GM12872 (cell line): ENCODE results near the gene TMBIM4.
A peak's percentile ranks its signal among the peaks of the same experiment; 100 is the strongest.

ENCODE experiments used
- TF ChIP-seq, protein P1 (sequence below): IDR thresholded peaks from 3 replicates; pipeline ENCODE4 v1.5.1; 2011; ENCODE audit warnings: low read depth, mild to moderate bottlenecking, low read length, moderate library complexity; ENCODE audit not compliant: insufficient read depth

Gene TMBIM4

DNA sequence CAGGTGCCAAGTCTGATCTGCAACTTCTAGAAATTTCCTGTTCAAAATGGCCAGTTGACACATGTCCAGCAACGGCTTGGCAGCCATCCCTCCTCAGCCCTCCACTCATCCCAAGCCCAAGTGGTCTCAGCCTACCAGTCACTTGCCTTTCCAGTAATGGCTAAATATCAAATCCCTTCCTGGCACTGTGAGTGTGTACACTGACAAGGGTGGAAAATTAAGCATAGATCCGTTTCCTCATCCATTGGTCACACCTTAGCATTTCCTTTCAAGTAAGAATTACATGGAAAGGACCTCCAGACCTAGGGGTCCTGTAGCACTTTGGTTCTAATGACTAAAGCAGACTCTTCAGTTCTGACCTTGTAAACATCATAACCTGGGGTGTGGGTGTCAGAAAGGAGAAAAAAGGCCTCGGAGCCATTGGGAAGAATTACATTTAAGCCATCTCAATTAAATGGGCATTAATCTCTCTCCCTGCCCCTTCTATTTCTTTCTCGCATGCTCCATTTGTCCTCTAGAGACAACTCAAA, 54.7 kb downstream of the TMBIM4 start:
- TF ChIP-seq, protein P1, sequence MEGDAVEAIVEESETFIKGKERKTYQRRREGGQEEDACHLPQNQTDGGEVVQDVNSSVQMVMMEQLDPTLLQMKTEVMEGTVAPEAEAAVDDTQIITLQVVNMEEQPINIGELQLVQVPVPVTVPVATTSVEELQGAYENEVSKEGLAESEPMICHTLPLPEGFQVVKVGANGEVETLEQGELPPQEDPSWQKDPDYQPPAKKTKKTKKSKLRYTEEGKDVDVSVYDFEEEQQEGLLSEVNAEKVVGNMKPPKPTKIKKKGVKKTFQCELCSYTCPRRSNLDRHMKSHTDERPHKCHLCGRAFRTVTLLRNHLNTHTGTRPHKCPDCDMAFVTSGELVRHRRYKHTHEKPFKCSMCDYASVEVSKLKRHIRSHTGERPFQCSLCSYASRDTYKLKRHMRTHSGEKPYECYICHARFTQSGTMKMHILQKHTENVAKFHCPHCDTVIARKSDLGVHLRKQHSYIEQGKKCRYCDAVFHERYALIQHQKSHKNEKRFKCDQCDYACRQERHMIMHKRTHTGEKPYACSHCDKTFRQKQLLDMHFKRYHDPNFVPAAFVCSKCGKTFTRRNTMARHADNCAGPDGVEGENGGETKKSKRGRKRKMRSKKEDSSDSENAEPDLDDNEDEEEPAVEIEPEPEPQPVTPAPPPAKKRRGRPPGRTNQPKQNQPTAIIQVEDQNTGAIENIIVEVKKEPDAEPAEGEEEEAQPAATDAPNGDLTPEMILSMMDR, result no peak

DNA sequence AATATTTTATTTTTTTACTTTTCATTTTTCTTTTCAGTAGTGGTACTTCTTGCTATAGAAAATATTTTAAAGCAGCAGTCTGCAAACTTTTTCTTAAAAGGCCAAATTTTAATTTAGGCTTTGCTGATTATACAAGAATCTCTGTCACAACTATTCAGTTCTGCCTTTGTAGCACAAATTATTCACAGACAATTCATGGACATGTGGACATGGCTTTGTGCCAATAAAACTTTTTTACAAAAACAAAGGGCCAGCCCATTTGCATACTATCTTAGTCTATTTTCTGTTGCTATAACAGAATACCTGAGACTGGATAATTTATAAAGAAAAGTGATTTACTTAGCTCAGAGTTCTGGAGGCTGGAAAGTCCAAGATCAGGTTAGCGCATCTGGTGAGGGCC, 56.3 kb downstream of the TMBIM4 start:
- TF ChIP-seq, protein P1, result no peak

DNA sequence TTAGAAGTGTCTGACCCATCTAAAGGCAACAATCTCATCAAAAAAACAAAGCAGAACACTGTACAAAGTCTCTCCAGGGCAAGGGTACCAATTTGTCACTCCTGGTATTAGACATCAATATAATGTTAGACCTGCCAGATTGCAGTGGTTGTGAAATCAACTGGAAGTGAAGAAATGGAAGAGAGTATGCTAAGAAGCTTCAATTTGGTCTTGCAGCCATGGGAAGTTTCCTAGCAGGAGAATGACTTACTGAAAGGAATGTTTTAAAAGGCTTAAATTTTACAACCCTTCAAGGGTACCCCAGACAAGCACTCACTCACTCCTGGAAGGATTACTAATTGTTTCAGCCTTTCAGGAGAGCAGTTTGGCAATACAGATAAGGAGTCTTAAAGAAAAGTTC, 58.2 kb downstream of the TMBIM4 start:
- TF ChIP-seq, protein P1, result no peak

DNA sequence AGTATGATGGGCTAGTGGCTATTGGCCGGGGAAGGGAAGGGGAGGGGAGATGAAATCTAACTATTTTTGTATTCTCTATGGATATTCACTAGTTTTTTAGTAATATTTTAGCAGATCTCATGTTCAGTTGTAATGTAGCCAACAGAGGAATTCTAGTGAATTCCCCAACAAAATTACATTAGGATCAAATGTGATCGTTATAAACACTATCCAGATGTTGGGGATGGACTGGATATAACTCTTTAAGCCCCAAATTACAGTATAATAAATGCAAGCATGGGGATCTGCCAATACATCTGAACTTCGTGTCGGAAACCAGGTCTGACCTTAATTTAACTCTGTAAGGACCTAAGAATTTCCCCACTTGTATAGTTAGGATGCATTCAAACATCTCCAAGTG, 60.7 kb downstream of the TMBIM4 start:
- TF ChIP-seq, protein P1, result no peak

DNA sequence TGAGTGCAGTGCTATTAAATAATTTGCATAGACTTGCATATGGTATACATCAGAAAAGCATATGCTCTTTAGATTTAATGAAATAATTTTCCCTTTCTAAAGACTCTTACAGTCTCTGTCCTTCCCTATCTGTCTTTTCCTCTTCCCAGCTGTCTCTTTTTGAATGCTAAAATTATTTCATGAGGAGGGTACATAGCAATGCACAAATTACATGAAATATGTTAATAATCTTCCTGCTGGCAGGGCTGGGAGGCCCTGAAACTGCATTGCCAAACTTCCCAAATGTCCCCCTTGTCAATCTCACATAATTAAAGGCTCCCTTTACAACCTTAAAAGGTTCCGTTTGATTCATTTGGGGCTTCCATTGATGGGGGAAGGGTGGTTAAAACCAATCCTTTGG, 61.4 kb downstream of the TMBIM4 start:
- TF ChIP-seq, protein P1, result no peak

DNA sequence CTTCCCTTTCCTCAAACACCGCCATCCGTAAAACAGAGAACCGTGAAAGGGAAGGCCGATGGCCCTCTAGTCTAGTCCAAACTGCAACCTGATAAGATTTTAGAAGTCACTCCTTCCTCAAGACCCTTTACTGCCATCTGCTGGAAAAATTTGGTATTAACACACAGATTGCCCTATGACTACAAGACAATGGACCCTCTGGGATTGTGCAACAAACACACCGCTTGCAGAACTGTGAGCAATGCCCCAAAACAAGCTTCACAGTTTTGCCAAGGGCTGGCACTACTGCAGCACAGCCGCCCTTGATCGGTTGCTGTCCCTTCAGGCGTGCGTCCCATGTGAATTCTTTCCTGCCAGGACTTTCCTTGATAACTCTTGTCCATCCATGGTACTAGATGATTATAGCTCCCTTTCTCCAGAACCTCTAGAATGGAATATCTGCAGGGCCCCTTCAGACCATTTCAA, 62.3 kb downstream of the TMBIM4 start:
- TF ChIP-seq, protein P1, result peak; percentile 78

DNA sequence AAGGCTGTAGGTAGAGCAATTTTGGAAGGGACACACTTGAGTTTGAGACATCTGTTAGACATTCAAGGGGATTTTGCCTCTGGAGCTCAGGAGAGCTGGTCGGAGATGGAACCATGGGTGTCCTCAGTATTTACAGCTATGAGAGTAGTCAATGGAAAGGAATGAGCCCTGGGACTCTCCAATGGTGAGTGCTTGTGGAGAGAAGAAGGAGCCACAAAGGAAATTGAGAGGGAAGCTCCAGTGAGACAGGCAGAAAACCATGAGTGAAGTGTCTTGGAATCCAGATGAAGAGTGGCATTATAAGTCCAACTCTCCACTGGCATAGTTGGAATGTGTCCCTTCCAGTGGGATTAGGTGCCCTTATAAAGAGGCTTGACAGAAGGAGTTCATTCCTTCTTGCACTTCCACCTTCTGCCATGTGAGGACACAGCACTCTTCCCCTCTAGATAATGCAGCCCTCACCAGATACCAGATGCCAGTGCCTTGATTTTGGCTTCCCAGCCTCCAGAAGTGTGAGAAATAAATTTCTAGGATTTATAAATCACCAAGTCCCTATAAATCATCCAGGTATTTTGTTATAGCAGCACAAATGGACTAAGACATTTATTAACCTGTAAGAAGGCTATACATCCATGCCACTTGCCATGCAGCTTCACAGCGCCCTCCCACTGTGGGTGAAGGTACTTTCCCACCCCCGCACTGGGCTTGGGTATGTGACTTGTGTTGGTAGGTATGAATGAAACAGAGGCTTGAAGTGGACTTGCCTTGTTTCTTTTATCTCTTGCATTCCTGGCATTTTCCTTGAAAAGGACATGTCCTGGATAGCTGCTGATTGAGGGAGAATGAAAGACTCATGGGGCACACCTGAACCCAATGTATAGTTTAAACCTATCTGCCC, 66.5 kb downstream of the TMBIM4 start:
- TF ChIP-seq, protein P1, result peak; percentile 37; the same call in 2 of the 3 replicates
